HUES48 (cell line): ENCODE measurements around the gene NUAK1.
"Not testable (repeated sequence)": the region's sequence is repeated elsewhere in the genome, so short reads cannot be mapped to it uniquely, and the experiment has no call there.

Experiments used
- H3K27ac ChIP-seq: one replicate; pipeline ENCODE4 v1.7.0; 2013; ENCODE audit warnings: low read depth, low read length, inconsistent platforms
- H3K27me3 ChIP-seq: 2 replicates; pipeline ENCODE4 v1.6.1; 2013; ENCODE audit warnings: mild to moderate bottlenecking, low read length; ENCODE audit not compliant: control insufficient read depth, insufficient read depth
- H3K36me3 ChIP-seq: 2 replicates; pipeline ENCODE4 v1.6.1; 2013; ENCODE audit warnings: low read length; ENCODE audit not compliant: control insufficient read depth, insufficient read depth
- H3K4me1 ChIP-seq: 2 replicates; pipeline ENCODE4 v1.6.1; 2013; ENCODE audit warnings: mild to moderate bottlenecking, low read length; ENCODE audit not compliant: control insufficient read depth, insufficient read depth
- H3K4me3 ChIP-seq: 2 replicates; pipeline ENCODE4 v1.5.1; 2013; ENCODE audit warnings: mild to moderate bottlenecking, low read depth, low read length
- H3K9ac ChIP-seq: 2 replicates; pipeline ENCODE4 v1.6.1; 2013; ENCODE audit warnings: mild to moderate bottlenecking, low read depth, low read length, moderate library complexity
- H3K9me3 ChIP-seq: 2 replicates; pipeline ENCODE4 v1.6.1; 2013; ENCODE audit warnings: low read length; ENCODE audit not compliant: control insufficient read depth, insufficient read depth

NUAK1 gene

DNA sequence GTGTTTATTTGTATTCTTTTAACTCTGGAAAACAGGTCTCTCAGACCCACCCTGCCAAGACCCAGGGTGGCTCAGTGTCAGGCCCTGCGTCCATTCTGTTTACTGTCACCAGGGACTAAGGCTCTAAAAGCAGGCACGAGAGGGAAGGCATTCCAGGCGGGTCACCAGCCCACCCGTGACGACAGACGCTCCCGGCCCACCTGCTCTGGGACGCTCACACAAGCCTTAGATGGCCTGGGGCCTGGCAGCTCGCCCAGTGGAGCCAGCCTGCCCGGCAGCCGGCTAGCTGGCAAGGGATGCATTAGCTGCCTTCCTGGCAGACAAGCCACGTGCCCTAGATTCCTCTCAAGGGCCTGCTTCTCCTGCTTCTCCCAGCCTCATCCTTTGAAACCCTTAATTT, 9.2 kb upstream of the NUAK1 start:
- Histone ChIP-seq H3K27me3 (no peaks in the 10 kb centered on the region), H3K36me3 (no peaks in the 10 kb centered on the region), H3K9ac (no peak overlapping the region), H3K4me3 (no peak overlapping the region), H3K27ac (no peak overlapping the region), H3K9me3 (no peaks in the 10 kb centered on the region), H3K4me1 (peaks cover 14% of the 10 kb centered on the region)

DNA sequence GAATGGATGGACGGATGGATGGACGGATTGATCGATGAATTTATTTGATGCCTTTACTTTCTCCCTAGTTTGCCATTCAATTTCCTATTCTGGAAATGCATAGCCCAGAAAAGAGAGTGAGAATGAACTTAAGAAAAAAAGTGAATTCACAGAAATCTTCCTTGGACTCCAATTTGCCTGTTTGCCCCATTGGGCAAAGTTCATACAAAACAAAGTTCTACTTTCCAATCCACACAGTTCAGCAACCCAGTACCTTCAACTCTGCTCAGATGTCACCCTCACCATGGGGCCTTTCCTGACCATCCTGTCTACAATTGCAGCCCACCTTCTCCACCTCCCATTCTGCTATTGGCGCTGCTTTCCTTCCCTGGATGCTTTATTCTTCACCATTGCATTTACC, 8.2 kb upstream of the NUAK1 start:
- Histone ChIP-seq H3K27me3 (no peaks in the 10 kb centered on the region), H3K9ac (no peak overlapping the region), H3K4me3 (no peak overlapping the region), H3K36me3 (no peaks in the 10 kb centered on the region), H3K27ac (no peak overlapping the region), H3K4me1 (peaks cover 23% of the 10 kb centered on the region), H3K9me3 (no peaks in the 10 kb centered on the region)

DNA sequence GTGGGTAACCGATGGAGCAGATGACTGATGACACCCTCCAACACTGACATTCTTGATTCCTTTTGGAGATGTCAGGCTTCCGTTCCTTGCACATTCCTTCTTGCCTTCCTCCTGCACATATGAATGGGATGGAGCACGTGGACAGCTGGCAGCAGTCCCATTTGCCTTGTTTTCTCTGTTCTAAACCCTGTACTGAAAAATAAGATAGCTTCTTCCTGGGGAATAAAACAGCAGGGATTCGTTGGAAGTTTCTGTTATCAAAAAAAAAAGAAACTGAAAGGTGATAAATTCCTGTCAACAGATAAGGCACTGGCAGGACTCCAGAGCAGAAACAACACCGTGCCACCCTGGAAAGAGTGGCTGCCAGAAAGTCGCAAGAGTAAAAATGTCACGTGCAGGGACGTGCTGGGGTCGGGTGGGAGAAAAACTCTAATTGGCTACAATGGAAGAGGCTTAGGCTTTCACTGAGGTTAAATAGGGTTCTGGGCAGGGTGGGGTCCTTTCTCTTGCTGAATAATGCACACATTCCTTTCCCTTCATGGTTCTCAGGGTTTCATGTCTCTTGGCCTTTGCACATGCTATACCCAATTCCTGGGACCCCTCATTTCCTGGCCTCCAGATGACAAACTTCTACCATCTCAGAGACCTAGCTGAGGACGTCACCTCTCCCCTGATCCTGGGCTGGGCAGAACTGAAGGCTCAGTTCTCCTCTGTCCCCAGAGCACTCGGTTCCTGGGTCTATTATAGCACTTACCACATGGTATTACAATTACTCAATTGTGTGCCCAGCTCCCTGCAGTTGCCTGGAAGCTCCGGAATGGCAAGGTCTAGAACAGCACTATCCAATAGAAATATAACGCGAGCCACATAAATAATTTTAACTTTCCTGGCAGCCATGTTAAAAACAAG, 7.0 kb upstream of the NUAK1 start:
- H3K9me3 ChIP-seq: no peaks in the 10 kb centered on the region
- no peak overlapping the region for H3K9ac ChIP-seq
- peaks cover 31% of the 10 kb centered on the region for H3K4me1 ChIP-seq
- H3K4me3 ChIP-seq: no peak overlapping the region
- H3K27me3 ChIP-seq: no peaks in the 10 kb centered on the region
- no peak overlapping the region for H3K27ac ChIP-seq
- H3K36me3 ChIP-seq: no peaks in the 10 kb centered on the region

DNA sequence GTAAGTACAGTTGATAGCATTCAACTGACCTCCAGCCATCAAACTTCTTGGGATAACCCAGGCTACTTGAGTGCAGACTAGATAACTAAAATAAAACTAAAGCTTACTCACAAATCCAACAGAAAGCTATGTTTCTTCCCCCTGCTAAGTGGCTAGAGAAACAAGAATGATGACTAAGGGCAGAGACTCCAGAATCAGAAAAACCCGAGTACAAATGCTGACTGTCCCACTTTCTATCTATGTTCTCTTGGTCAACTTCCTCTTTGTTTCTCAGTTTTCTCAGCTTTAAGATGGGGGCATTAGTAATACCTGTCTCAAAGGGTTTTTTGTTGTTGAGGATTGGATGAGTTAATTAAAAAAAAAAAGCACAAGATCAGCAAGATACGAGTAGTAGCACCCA, 6.1 kb upstream of the NUAK1 start:
- H3K4me3 ChIP-seq: no peak overlapping the region
- H3K4me1 ChIP-seq: peaks cover 32% of the 10 kb centered on the region
- no peaks in the 10 kb centered on the region for H3K27me3 ChIP-seq
- no peaks in the 10 kb centered on the region for H3K36me3 ChIP-seq
- no peaks in the 10 kb centered on the region for H3K9me3 ChIP-seq
- H3K9ac ChIP-seq: no peak overlapping the region
- no peak overlapping the region for H3K27ac ChIP-seq

DNA sequence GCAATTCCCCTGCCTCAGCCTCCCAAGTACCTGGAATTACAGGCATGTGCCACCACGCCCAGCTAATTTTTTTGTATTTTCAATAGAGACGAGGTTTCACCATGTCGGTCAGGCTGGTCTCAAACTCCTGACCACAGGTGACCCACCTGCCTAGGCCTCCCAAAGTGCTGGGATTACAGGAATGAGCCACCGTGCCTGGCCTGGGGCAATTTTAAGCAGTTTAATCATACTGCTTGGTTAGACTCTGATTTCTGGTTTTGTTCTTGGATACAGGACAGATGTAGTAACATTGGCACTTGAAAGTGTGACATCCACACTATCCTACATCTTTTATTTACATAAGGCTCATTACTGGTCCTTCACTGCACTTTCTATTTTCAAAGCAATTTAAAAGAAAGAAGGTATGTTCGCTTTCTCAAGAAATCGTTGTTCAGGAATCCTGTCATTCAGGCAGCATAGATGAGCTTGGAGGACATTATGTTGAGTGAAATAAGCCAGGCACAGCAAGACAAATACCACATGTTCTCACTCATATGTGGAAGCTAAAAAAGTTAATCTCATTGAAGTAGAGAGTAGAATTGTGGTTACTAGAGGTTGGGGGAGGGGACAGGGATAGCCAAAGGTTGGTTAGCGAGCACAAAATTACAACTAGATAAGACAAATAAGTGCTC, 4.0 kb upstream of the NUAK1 start:
- Histone ChIP-seq H3K27ac (no peak overlapping the region), H3K4me1 (peaks cover 33% of the 10 kb centered on the region), H3K36me3 (no peaks in the 10 kb centered on the region), H3K9me3 (no peaks in the 10 kb centered on the region), H3K9ac (no peak overlapping the region), H3K27me3 (peaks cover 5% of the 10 kb centered on the region), H3K4me3 (no peak overlapping the region)

DNA sequence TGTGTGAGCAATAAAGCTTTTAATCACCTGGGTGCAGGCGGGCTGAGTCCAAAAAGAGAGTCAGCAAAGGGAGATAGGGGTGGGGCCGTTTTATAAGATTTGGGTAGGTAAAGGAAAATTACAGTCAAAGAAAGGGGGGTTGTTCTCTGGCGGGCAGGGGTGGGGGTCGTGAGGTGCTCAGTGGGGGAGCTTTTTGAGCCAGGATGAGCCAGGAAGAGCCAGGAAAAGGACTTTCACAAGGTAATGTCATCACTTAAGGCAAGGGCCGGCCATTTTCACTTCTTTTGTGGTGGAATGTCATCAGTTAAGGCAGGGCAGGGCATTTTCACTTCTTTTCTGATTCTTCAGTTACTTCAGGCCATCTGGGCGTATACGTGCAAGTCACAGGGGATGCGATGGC, 3.2 kb upstream of the NUAK1 start:
- H3K4me1 ChIP-seq: peaks cover 41% of the 10 kb centered on the region

DNA sequence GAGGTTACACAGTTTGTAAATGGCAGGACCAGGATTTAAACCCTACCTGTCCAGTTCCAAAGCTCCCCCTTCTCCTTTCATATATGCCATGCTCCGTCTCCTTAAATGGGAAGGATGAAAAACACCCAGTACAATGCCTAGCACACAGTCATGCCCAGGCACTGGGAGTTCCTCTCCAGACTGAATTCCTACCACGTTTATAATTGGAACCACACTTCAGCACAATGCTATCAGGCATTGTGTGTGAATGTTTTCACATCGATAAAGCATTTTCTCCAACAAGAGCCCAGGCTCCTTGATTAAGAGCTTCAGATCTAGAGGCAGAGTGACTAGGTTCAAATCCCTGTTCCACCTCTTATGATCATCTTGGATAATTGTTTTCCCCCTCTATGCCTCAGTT, 2.7 kb upstream of the NUAK1 start:
- Histone ChIP-seq H3K9ac (no peak overlapping the region), H3K4me1 (peaks cover 45% of the 10 kb centered on the region), H3K27me3 (peaks cover 12% of the 10 kb centered on the region), H3K4me3 (no peak overlapping the region), H3K36me3 (no peaks in the 10 kb centered on the region), H3K27ac (peak overlapping the region; percentile 4), H3K9me3 (no peaks in the 10 kb centered on the region)

More for the DNA sequence above, 3.2 kb upstream of the NUAK1 start:
- H3K27ac ChIP-seq, H3K9me3 ChIP-seq, H3K36me3 ChIP-seq, H3K9ac ChIP-seq, H3K4me3 ChIP-seq: not testable (repeated sequence)
- H3K27me3 ChIP-seq: peaks cover 12% of the 10 kb centered on the region

DNA sequence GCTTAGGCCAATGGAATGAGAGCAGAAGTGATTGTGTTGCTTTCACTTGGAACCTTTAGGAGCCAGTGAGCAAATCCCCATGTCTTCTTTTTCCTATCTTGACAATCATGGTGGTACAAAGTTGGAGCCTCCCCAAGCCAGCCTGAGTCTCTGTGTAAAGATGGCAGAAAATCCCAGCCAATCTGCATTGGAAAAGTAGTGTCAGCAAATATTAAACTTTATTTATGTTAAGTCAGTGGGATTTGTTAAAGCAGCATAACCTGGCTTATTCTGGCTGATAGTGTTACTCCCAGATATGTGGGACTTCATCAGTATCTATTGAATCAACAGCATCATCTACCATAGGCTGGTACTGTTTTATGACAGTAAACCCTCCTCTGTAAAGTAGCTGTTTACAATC, 2.2 kb upstream of the NUAK1 start:
- peaks cover 47% of the 10 kb centered on the region for H3K4me1 ChIP-seq
- H3K27ac ChIP-seq: no peak overlapping the region
- no peak overlapping the region for H3K9ac ChIP-seq
- H3K36me3 ChIP-seq: no peaks in the 10 kb centered on the region
- peak overlapping the region; percentile 78; the same call in 1 of the 2 replicates for H3K4me3 ChIP-seq
- H3K9me3 ChIP-seq: no peaks in the 10 kb centered on the region
- H3K27me3 ChIP-seq: peaks cover 12% of the 10 kb centered on the region

DNA sequence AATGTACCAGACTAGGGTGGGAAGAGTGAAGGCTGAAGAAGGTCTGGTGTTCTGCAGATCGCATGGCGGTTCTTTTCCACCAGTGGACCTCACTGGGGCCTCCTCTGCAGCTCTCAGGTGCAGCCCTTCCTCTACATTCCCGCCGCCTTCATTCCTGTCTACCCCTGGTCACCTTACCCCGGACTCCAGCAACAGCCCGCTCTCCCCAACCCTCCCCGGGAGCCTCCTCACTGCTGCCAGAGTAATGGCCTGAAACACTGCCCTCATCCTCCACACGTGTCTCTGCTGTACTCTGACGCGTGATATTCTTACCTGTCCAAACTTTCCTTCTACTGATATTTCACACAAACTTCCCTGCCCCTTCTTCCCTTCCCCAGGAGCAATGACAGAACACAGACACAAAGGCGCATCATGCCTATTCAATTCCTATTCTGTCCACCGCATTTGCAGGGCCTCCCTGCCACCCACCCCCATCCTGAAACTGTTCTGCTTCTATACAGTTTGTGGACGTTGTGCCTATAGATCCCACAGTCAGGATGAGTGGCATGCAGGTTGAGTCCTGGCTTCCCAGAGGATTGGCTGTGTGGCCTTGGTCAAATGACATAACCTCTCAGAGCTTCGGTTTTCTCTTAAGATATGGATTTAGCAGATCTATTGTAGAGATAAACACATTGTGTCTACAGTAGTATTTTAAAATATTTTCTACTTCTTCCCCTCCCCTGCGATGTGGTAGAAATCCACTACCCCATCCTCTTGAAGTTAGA, 1.7 kb upstream of the NUAK1 start:
- no peaks in the 10 kb centered on the region for H3K9me3 ChIP-seq
- H3K36me3 ChIP-seq: no peaks in the 10 kb centered on the region
- peak overlapping the region; percentile 94 for H3K27ac ChIP-seq
- H3K4me3 ChIP-seq: peak overlapping the region; percentile 78
- peak overlapping the region; percentile 87; the same call in 1 of the 2 replicates for H3K9ac ChIP-seq
- peaks cover 49% of the 10 kb centered on the region for H3K4me1 ChIP-seq
- peaks cover 12% of the 10 kb centered on the region for H3K27me3 ChIP-seq

DNA sequence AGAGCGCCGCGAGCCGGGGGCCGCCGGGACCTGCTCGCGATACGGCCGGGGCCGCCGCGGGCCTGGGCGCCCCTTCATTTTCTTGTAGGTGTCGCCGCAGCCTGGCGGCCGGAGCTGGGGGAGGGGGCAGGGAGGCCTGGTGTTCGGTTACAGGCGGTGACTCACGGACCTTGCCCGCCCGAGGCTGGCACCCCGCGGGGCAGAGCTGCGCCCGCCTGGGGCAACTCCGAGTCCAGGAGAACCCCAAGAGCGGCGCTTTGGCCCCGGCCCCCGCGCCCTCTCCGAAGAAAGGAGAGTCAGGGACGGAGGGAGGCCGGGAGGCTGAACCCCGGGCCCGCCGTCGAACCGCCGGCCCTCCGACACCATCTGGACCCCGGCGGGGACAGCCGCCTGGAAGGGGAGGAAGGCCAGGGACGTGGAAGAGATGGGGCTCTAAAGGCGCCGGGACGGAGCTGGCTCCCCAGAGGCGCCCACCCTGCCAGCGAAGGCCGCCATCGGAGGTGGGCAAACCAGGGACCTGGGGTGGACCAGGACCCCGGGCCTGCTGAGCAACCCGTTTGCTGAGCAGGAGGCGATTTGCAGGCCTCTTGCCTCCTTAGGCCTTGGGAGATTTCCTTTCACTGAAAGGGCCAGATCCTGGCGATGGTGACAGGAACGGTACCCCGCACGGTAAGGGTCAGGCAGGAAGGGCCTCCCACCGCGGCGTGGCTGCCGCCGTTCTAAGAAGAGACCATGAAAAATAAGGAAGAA, 843 bp upstream of the NUAK1 start:
- Histone ChIP-seq H3K9ac (peak overlapping the region; percentile 87), H3K27ac (peak overlapping the region; percentile 94), H3K4me1 (peaks cover 54% of the 10 kb centered on the region), H3K36me3 (no peaks in the 10 kb centered on the region), H3K4me3 (peak overlapping the region; percentile 78), H3K27me3 (peaks cover 12% of the 10 kb centered on the region), H3K9me3 (no peaks in the 10 kb centered on the region)
